AG04449 (cell line): ENCODE results near the gene RIN1.

Experiments
- CTCF ChIA-PET: fragments of 350-600 bp; formaldehyde crosslinking; extraction: SDS; loops from one replicate; lab custom pipeline; 2021; ENCODE audit warnings: antibody characterized with exemption; lab: Yijun Ruan, JAX
- POLR2A ChIA-PET: fragments of 400-600, 350-600 bp; formaldehyde crosslinking; extraction: SDS; loops from one replicate; lab custom pipeline; 2020; ENCODE audit warnings: antibody characterized with exemption, inconsistent platforms; lab: Yijun Ruan, JAX
- DNase-seq: peaks from one replicate; pipeline ENCODE4 v3.0.0-alpha.2; 2010; ENCODE audit warnings: low read depth, low spot score
- H3K4me3 ChIP-seq: 2 replicates; pipeline ENCODE4 v1.5.1; 2011; ENCODE audit warnings: low read depth, mild to moderate bottlenecking, control low read depth, low read length
- CTCF ChIP-seq: IDR thresholded peaks from one replicate; pipeline ENCODE4 v1.5.1; 2011; ENCODE audit warnings: mild to moderate bottlenecking, moderate library complexity, low read length, control low read depth, inconsistent platforms; ENCODE audit not compliant: insufficient read depth; ENCODE audit errors: missing control alignments

The RIN1 gene

GRCh38 chr11:66291706-66292542, 44.3 kb downstream of the RIN1 start, which contains the start of gene TMEM151A:
TMEM151A (plus strand) TSS chr11:66291894; CDS start chr11:66292014, 120 bp downstream.
- DNase-seq: no peak
- peak within 1 kb of the TSS; percentile 36; the same call in 1 of the 2 replicates for H3K4me3 ChIP-seq
- CTCF ChIA-PET: interaction anchor here (1.4 to 10.6 kb wide), 4 partner anchors 20 to 98 kb away, joined by 5 to 109 read pairs (median 11); no protein-coding TSS in a partner anchor
- POLR2A ChIA-PET: interaction anchor here (0.6 to 1.0 kb wide), 3 partner anchors 22 to 130 kb away, joined by 3 read pairs; partner anchors contain the start of gene CD248
- no peak for TF ChIP-seq CTCF

GRCh38 chr11:66291303-66291705, 44.9 kb downstream of the RIN1 start:
- DNase-seq: no peak
- H3K4me3 ChIP-seq: no peak overlapping the region
- TF ChIP-seq CTCF: no peak
- CTCF ChIA-PET: interaction anchor here (0.7 to 10.6 kb wide), 8 partner anchors 21 to 269 kb away, joined by 3 to 109 read pairs (median 4); partner anchors contain the start of gene RIN1
- POLR2A ChIA-PET: interaction anchor here (0.6 to 1.0 kb wide), 3 partner anchors 22 to 131 kb away, joined by 3 read pairs; partner anchors contain the start of gene CD248

- DNase-seq: no peak
- TF ChIP-seq CTCF: no peak
- CTCF ChIA-PET: interaction anchor here (1.0 to 10.6 kb wide), 4 partner anchors 22 to 268 kb away, joined by 3 to 109 read pairs (median 8); partner anchors contain the start of gene RIN1
- POLR2A ChIA-PET: interaction anchor here (2.9 kb wide), 1 partner anchor 22 kb away, joined by 21 read pairs; no protein-coding TSS in a partner anchor
- H3K4me3 ChIP-seq: peak overlapping the region; percentile 81
These were observed 46.0 kb downstream of the RIN1 start for GRCh38 chr11:66290330-66290621.

GRCh38 chr11:66289548-66290329, 46.5 kb downstream of the RIN1 start:
- POLR2A ChIA-PET: interaction anchor here (0.6 to 2.9 kb wide), 14 partner anchors 9 to 1030 kb away, joined by 3 to 24 read pairs (median 5); partner anchors contain the start of genes CD248, RAB1B and RIN1
- CTCF ChIA-PET: interaction anchor here (0.8 to 10.6 kb wide), 13 partner anchors 8 to 267 kb away, joined by 3 to 109 read pairs (median 6); partner anchors contain the start of genes RAB1B and RIN1
- no peak for TF ChIP-seq CTCF
- peak overlapping the region; percentile 81 for H3K4me3 ChIP-seq
- no peak for DNase-seq

- H3K4me3 ChIP-seq: peak within 1 kb of the TSS; percentile 82
- no peak for TF ChIP-seq CTCF
- ChIA-PET POLR2A (interaction anchor here (0.6 to 2.9 kb wide), 15 partner anchors 9 to 1030 kb away, joined by 3 to 24 read pairs (median 5); partner anchors contain the start of genes CD248, RAB1B and RIN1), CTCF (interaction anchor here (0.7 to 10.6 kb wide), 15 partner anchors 9 to 150 kb away, joined by 3 to 109 read pairs (median 5); partner anchors contain the start of genes RAB1B and RIN1)
- peak; percentile 98 for DNase-seq
These were observed 47.3 kb downstream of the RIN1 start, which contains the start of gene YIF1A for GRCh38 chr11:66288671-66289547. YIF1A (minus strand) TSS chr11:66289143; CDS start chr11:66288985, 158 bp downstream.
